ENCODE results near the gene CAMSAP2. TPM values are rescaled to one million over a fixed set of nuclear protein-coding genes. Genes with fewer than 3 reads are reported as not detected.

Gene CAMSAP2
- total RNA-seq, 1 donor, result 50.3 TPM

DNA sequence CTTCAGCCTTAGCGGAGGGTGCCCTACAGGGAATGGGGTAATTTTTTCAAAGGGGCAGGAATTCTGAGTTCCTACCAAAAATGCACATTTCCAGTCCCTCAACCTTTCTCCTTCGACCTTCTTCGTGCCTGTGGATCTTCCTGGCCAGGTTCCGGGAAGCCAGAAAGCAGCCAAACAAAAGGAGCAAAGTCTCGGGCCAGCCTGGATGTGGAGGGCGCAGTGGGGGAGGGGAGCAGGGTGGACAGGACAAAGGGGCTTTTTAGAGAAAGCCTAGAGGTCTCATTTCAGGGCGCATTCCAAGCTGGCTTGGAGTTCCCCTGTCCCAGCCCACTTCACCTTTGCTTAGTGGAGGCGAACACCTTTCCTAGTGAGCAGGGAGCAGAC lies 153.1 kb downstream of the CAMSAP2 start:
- H3K4me3 ChIP-seq (ENCODE audit: insufficient read depth, low read length), result peak overlapping the region; percentile 68
- H2AFZ ChIP-seq (ENCODE audit: low read length), result peak overlapping the region; percentile 85
- no peaks in the 10 kb centered on the region for H3K4me1 ChIP-seq (ENCODE audit: insufficient read depth, low read length)
- H3K9me3 ChIP-seq (ENCODE audit: low read depth, low read length), result no peaks in the 10 kb centered on the region
- peaks cover 51% of the 10 kb centered on the region for H3K27me3 ChIP-seq (ENCODE audit: insufficient read depth, low read length)
- H4K20me1 ChIP-seq (ENCODE audit: insufficient read depth, low read length), result no peaks in the 10 kb centered on the region
- DNase-seq (ENCODE audit: insufficient read length, low spot score, missing footprints), result no peak
- H3K36me3 ChIP-seq (ENCODE audit: insufficient read depth, low read length), result no peaks in the 10 kb centered on the region
- H3K27ac ChIP-seq (ENCODE audit: low read depth, low read length), result no peak overlapping the region
- TF ChIP-seq, protein P1, sequence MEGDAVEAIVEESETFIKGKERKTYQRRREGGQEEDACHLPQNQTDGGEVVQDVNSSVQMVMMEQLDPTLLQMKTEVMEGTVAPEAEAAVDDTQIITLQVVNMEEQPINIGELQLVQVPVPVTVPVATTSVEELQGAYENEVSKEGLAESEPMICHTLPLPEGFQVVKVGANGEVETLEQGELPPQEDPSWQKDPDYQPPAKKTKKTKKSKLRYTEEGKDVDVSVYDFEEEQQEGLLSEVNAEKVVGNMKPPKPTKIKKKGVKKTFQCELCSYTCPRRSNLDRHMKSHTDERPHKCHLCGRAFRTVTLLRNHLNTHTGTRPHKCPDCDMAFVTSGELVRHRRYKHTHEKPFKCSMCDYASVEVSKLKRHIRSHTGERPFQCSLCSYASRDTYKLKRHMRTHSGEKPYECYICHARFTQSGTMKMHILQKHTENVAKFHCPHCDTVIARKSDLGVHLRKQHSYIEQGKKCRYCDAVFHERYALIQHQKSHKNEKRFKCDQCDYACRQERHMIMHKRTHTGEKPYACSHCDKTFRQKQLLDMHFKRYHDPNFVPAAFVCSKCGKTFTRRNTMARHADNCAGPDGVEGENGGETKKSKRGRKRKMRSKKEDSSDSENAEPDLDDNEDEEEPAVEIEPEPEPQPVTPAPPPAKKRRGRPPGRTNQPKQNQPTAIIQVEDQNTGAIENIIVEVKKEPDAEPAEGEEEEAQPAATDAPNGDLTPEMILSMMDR (IDR thresholded peaks at IDR 0.05; ENCODE audit: extremely low read depth, low read depth, low read length), result no peak
- peak overlapping the region; percentile 85 for H3K4me2 ChIP-seq (ENCODE audit: insufficient read depth, low read length)
- H3K79me2 ChIP-seq (ENCODE audit: insufficient read depth, low read length), result no peaks in the 10 kb centered on the region

DNA sequence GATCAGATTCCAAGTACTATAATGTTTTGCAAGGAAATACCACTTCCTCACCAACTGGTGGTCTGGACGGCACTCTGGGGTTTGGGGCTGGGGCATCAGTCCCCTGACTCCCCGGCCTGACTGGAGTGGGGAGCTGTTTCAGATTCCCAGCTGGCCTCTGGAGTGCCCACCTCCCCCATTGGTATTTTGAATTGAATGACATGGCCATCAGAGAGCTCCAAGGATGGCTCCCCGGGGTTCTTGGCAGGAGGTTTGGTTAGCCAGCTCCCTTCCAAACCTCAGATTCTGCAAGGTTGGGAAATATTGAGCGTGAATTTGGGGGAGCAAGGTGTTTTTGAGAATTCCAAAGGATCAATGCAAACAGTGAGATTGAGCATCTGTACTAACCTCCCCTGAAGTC lies 153.9 kb downstream of the CAMSAP2 start:
- no peak overlapping the region for H3K4me2 ChIP-seq (ENCODE audit: insufficient read depth, low read length)
- H3K4me3 ChIP-seq (ENCODE audit: insufficient read depth, low read length), result no peak overlapping the region
- H3K4me1 ChIP-seq (ENCODE audit: insufficient read depth, low read length), result no peaks in the 10 kb centered on the region
- no peaks in the 10 kb centered on the region for H4K20me1 ChIP-seq (ENCODE audit: insufficient read depth, low read length)
- no peaks in the 10 kb centered on the region for H3K36me3 ChIP-seq (ENCODE audit: insufficient read depth, low read length)
- H3K27ac ChIP-seq (ENCODE audit: low read depth, low read length), result no peak overlapping the region
- no peak overlapping the region for H2AFZ ChIP-seq (ENCODE audit: low read length)
- TF ChIP-seq, protein P1 (IDR thresholded peaks at IDR 0.05; ENCODE audit: extremely low read depth, low read depth, low read length), result no peak
- H3K9me3 ChIP-seq (ENCODE audit: low read depth, low read length), result no peaks in the 10 kb centered on the region
- peaks cover 51% of the 10 kb centered on the region for H3K27me3 ChIP-seq (ENCODE audit: insufficient read depth, low read length)
- no peaks in the 10 kb centered on the region for H3K79me2 ChIP-seq (ENCODE audit: insufficient read depth, low read length)
- peak; percentile 53 for DNase-seq (ENCODE audit: insufficient read length, low spot score, missing footprints)

DNA sequence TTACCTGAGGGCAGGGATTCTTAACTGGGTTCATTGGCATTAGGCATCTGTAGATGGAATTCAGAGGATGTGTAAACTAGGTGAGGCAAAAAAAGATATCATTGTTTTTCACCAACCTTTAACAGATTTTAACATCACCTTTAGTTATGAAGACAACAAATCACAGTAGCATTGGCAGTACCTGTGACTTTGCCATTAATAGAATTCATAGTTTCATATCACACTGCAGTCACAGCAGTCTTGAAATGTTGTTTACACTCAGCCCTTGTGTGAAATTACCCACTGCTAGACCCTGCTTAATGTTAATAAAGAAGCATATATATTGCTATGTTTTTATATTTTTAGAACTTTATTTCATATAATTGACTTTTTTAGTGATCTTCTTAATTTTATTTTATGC lies 154.3 kb downstream of the CAMSAP2 start:
- Histone ChIP-seq H3K27ac (ENCODE audit: low read depth, low read length) (no peak overlapping the region), H2AFZ (ENCODE audit: low read length) (no peak overlapping the region), H3K9me3 (ENCODE audit: low read depth, low read length) (no peaks in the 10 kb centered on the region), H4K20me1 (ENCODE audit: insufficient read depth, low read length) (no peaks in the 10 kb centered on the region), H3K36me3 (ENCODE audit: insufficient read depth, low read length) (no peaks in the 10 kb centered on the region), H3K27me3 (ENCODE audit: insufficient read depth, low read length) (peaks cover 51% of the 10 kb centered on the region), H3K4me2 (ENCODE audit: insufficient read depth, low read length) (no peak overlapping the region), H3K4me3 (ENCODE audit: insufficient read depth, low read length) (no peak overlapping the region), H3K4me1 (ENCODE audit: insufficient read depth, low read length) (no peaks in the 10 kb centered on the region), H3K79me2 (ENCODE audit: insufficient read depth, low read length) (no peaks in the 10 kb centered on the region)
- DNase-seq (ENCODE audit: insufficient read length, low spot score, missing footprints), result no peak
- TF ChIP-seq, protein P1 (IDR thresholded peaks at IDR 0.05; ENCODE audit: extremely low read depth, low read depth, low read length), result no peak

DNA sequence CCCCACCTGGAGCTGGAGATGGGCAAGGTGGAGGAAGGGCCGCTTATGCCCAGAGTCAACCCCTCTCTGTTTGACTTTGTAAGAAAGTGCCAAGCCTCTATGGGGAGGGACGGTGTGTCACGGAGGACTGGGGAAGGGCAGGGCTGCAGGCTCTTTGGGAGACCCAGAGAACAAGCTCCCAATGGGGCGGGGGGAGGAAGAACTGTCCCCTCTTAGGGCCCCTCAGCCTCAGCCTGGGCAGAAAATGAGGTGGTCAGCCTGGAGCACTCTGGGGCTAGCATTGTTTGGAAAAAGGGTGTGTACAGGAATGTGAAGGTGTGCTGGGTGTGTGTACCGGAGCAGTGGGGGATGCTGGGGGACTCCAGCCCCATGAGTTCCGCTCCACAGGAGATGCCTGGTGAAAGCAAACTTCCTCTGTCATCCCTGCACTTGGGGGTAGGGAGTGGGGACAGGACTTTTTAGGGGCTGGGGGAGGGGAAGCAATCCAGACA lies 154.8 kb downstream of the CAMSAP2 start:
- TF ChIP-seq, protein P1 (IDR thresholded peaks at IDR 0.05; ENCODE audit: extremely low read depth, low read depth, low read length), result no peak
- H3K36me3 ChIP-seq (ENCODE audit: insufficient read depth, low read length), result no peaks in the 10 kb centered on the region
- H3K4me2 ChIP-seq (ENCODE audit: insufficient read depth, low read length), result no peak overlapping the region
- DNase-seq (ENCODE audit: insufficient read length, low spot score, missing footprints), result peak; percentile 62
- no peak overlapping the region for H3K4me3 ChIP-seq (ENCODE audit: insufficient read depth, low read length)
- no peaks in the 10 kb centered on the region for H3K79me2 ChIP-seq (ENCODE audit: insufficient read depth, low read length)
- no peaks in the 10 kb centered on the region for H3K9me3 ChIP-seq (ENCODE audit: low read depth, low read length)
- H2AFZ ChIP-seq (ENCODE audit: low read length), result no peak overlapping the region
- no peak overlapping the region for H3K27ac ChIP-seq (ENCODE audit: low read depth, low read length)
- H4K20me1 ChIP-seq (ENCODE audit: insufficient read depth, low read length), result no peaks in the 10 kb centered on the region
- H3K4me1 ChIP-seq (ENCODE audit: insufficient read depth, low read length), result no peaks in the 10 kb centered on the region
- H3K27me3 ChIP-seq (ENCODE audit: insufficient read depth, low read length), result peaks cover 47% of the 10 kb centered on the region

Data from osteoblast (primary cell).